Activated naive CD4-positive, alpha-beta T cell treated with anti-CD3 and anti-CD28 coated beads, Interleukin-2, amount 50 U/mL, for 72 hours (primary cell): Measurements from ENCODE around the gene FKBP3. TPM values are rescaled to one million over a fixed set of nuclear protein-coding genes. Genes with fewer than 3 reads are reported as not detected.
"Not testable (repeated sequence)": the region's sequence is repeated elsewhere in the genome, so short reads cannot be mapped to it uniquely, and the experiment has no call there.

Experiments
- ATAC-seq, 2 donors: fragments of 150-1000 bp; cut with Tn5 transposase; 2 replicates each; pipeline ENCODE4 v1.10.0; 2021; ENCODE audit warnings: mild to moderate bottlenecking in 2 of 2, moderate library complexity in 2 of 2
- DNase-seq, 2 donors: peaks; one replicate each; pipeline ENCODE4 v3.0.0; 2021 to 2022; ENCODE audit warnings: low spot score in 2 of 2
- H3K27ac Mint-ChIP-seq, 2 donors: one replicate each; pipeline ENCODE4 v1.8.0; 2022; ENCODE audit warnings: mild to moderate bottlenecking in 2 of 2, mixed read lengths in 2 of 2
- H3K36me3 Mint-ChIP-seq, 2 donors: one replicate each; pipeline ENCODE4 v1.8.0; 2022; ENCODE audit warnings: mixed read lengths in 2 of 2
- H3K9me3 Mint-ChIP-seq, 2 donors: one replicate each; pipeline ENCODE4 v1.8.0; 2022; ENCODE audit warnings: mixed read lengths in 2 of 2
- total RNA-seq, 2 donors: library from RNA; stranded (reverse); gene quantifications; one replicate each; pipeline ENCODE4 v1.2.3, GENCODE V29; 2022

Gene FKBP3
- 10 to 100 TPM; 57.5 to 76.9 TPM for total RNA-seq

GRCh38 chr14:45134051-45134958 is at the start of gene FKBP3:
Gene FKBP3, minus strand, starts transcription at chr14:45134481. Its CDS starts 25 bp downstream, at chr14:45134456.
- ATAC-seq, result peak; percentile 93 to 94
- Mint-ChIP-seq H3K27ac (peak within 1 kb of the TSS; percentile 97 to 100), H3K9me3 (no peaks in the 10 kb centered on the region), H3K36me3 (peaks cover 15 to 23% of the 10 kb centered on the region in 2 donors)
- DNase-seq, result peak; percentile 84 to 93

DNA sequence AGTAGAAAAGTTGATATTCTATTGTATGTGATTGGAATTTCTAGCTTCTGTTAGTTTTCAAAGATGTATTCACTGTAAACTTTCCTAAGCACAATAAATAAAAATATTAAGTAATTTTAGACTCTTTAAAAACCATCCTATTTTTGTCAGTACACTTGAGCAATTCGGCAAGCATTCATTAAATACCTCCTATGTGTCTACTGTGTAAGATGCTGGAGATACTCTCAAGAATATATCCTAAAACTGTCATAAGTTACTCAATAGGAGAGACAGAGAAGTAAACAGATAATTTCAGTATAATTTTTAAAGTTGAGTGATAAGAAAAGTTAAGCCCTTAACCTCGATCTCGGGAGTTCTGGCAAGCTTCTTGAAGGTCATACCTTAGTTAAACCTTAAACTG is 47.5 kb upstream of the FKBP3 start:
- no peaks in the 10 kb centered on the region for H3K9me3 Mint-ChIP-seq
- no peak for DNase-seq
- H3K27ac Mint-ChIP-seq, result no peak overlapping the region
- ATAC-seq, result no peak
- no peaks in the 10 kb centered on the region for H3K36me3 Mint-ChIP-seq

- no peak for DNase-seq
Observed at GRCh38 chr14:45181329-45181728, 47.0 kb upstream of the FKBP3 start.

DNA sequence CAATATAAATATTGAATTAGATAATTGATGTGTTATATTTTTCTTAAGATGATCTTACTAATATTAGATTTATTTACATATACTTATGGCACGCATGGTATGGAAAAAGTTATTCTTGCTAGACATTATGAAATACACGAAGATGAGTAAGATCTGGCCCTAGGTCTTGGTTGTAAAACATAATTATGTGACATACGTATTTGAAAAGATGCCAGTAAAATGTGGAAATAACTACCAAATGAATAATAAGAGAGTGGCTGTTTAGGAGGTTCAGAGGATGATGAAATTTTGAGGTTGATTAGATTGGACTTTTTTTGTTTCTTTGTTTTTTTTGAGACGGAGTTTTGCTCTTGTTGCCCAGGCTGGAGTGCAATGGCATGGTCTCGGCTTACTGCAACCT is 42.8 kb upstream of the FKBP3 start:
- Mint-ChIP-seq H3K9me3 (no peaks in the 10 kb centered on the region), H3K36me3 (no peaks in the 10 kb centered on the region), H3K27ac (no peak overlapping the region)
- ATAC-seq, result no peak
- no peak for DNase-seq

More at GRCh38 chr14:45181329-45181728, 47.0 kb upstream of the FKBP3 start:
- Mint-ChIP-seq H3K27ac (no peak overlapping the region), H3K9me3 (no peaks in the 10 kb centered on the region), H3K36me3 (no peaks in the 10 kb centered on the region)
- ATAC-seq, result no peak

- H3K27ac Mint-ChIP-seq, result no peak overlapping the region
- ATAC-seq (no peak), DNase-seq (no peak)
- H3K9me3 Mint-ChIP-seq, result no peaks in the 10 kb centered on the region
- no peaks in the 10 kb centered on the region for H3K36me3 Mint-ChIP-seq
Observed at GRCh38 chr14:45169906-45170305, 35.6 kb upstream of the FKBP3 start.

GRCh38 chr14:45156067-45156466 is 21.8 kb upstream of the FKBP3 start:
- peak; percentile 84 to 85 for ATAC-seq
- Mint-ChIP-seq H3K9me3 (no peaks in the 10 kb centered on the region), H3K27ac (no peak overlapping the region)

GRCh38 chr14:45150386-45150890 is 16.2 kb upstream of the FKBP3 start:
- no peak for ATAC-seq
- H3K9me3 Mint-ChIP-seq, result no peaks in the 10 kb centered on the region
- no peak overlapping the region for H3K27ac Mint-ChIP-seq
- H3K36me3 Mint-ChIP-seq, result peaks cover 0 to 12% of the 10 kb centered on the region in 2 donors
- DNase-seq, result no peak

More at GRCh38 chr14:45156067-45156466, 21.8 kb upstream of the FKBP3 start:
- no peaks in the 10 kb centered on the region for H3K36me3 Mint-ChIP-seq
- DNase-seq, result no peak

- no peak overlapping the region for H3K27ac Mint-ChIP-seq
- ATAC-seq, result no peak
- H3K9me3 Mint-ChIP-seq, result no peaks in the 10 kb centered on the region
- peaks cover 0 to 12% of the 10 kb centered on the region in 2 donors for H3K36me3 Mint-ChIP-seq
- DNase-seq, result no peak
Observed at GRCh38 chr14:45149602-45150001, 15.3 kb upstream of the FKBP3 start.

DNA sequence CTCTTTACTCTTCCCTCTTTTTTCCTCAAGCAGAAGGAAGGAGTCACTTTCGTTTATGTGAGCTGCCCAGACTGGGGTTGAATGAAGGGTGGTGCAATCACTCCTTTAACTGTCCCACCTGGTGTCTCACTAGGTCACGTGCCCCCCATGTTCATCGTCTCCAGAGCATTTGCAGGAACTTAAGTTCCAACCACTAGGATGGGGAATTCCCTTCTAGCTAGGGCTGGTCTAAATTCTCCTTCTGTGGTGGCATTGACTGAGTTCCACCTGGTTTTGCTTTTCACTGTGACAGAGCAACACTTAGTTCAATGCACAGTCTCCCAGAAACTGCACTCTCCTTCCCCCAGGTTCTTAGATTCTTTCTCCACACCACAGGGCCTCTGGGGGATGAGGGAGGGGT is 10.9 kb upstream of the FKBP3 start:
- peaks cover 0 to 12% of the 10 kb centered on the region in 2 donors for H3K36me3 Mint-ChIP-seq
- peak overlapping the region in 1 of 2 donors; percentile 72 for H3K27ac Mint-ChIP-seq
- no peak for DNase-seq
- H3K9me3 Mint-ChIP-seq, result no peaks in the 10 kb centered on the region
- peak; percentile 34 to 37 for ATAC-seq

DNA sequence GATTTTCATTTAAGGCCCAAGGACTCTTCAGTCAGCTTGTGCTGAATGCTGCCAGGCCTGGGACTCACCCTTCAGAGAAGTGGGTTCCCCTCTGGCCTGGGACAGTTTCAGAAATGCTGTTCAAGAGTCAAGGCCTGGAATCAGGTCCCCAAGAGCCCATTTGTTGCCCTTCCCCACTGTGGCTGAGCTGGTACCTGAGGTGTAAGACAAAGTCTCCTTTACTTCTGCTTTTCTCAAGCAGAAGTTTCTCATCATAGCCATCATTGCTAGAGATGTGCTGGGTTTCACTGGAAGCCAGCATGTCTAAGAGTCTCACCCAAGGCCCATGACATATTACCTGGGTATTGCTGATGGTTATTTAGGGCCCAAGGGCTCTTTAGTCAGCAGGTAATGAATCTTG is 10.4 kb upstream of the FKBP3 start:
- Mint-ChIP-seq H3K9me3 (no peaks in the 10 kb centered on the region), H3K27ac (no peak overlapping the region), H3K36me3 (peaks cover 0 to 12% of the 10 kb centered on the region in 2 donors)
- DNase-seq, result no peak
- no peak for ATAC-seq

DNA sequence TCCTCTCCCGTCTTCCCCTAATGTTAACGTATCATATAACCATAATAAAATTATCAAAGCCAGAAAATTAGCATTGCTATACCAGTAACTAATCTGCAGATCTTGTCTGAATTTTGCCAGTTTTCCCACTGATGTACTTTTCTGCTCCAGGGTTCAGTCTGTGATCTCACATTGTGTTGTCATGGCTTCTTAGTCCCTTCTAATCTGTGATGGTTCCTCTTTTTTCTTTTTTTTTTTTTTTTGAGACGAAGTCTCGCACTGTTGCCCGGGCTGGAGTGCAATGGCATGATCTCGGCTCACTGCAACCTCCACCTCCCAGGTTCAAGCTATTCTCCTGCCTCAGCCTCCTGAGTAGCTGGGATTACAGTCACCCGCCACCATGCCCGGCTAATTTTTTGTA is 7.8 kb upstream of the FKBP3 start:
- not testable (repeated sequence) for H3K9me3 Mint-ChIP-seq, ATAC-seq, H3K36me3 Mint-ChIP-seq, H3K27ac Mint-ChIP-seq, DNase-seq

- Mint-ChIP-seq H3K27ac (no peak overlapping the region), H3K9me3 (no peaks in the 10 kb centered on the region), H3K36me3 (peaks cover 6 to 9% of the 10 kb centered on the region in 2 donors)
- DNase-seq (no peak), ATAC-seq (no peak)
Observed at GRCh38 chr14:45140661-45141187, 6.4 kb upstream of the FKBP3 start.

DNA sequence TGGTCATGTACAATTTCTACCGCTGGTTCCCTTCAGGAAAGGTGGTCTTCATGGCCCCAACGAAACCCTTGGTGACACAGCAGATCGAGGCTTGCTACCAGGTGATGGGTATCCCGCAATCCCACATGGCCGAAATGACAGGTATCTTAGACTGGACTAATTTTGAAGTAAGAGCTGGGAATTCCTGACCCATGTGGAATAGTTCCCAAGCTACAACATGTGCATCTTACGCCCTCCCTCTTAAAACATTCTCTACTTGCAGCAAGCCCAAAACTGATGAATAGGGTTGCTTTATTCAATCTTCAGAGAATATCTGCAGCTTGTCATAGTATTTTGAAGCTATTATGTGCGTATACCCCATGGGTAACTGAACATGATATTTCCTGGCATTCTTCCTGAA is 2.1 kb upstream of the FKBP3 start:
- ATAC-seq, result no peak
- H3K36me3 Mint-ChIP-seq, result peaks cover 15 to 23% of the 10 kb centered on the region in 2 donors

GRCh38 chr14:45135659-45136395 is 1.5 kb upstream of the FKBP3 start, which contains the start of gene FANCM:
Gene FANCM, plus strand, starts transcription at chr14:45135930. Its CDS starts 102 bp downstream, at chr14:45136032.
- peaks cover 15 to 23% of the 10 kb centered on the region in 2 donors for H3K36me3 Mint-ChIP-seq
- peak within 1 kb of the TSS; percentile 97 to 100 for H3K27ac Mint-ChIP-seq
- H3K9me3 Mint-ChIP-seq, result no peaks in the 10 kb centered on the region
- DNase-seq (peak; percentile 78 to 83), ATAC-seq (peak; percentile 63 to 68)

More for the DNA sequence above, 2.1 kb upstream of the FKBP3 start:
- Mint-ChIP-seq H3K27ac (peak overlapping the region; percentile 97), H3K9me3 (no peaks in the 10 kb centered on the region)
- DNase-seq, result no peak

DNA sequence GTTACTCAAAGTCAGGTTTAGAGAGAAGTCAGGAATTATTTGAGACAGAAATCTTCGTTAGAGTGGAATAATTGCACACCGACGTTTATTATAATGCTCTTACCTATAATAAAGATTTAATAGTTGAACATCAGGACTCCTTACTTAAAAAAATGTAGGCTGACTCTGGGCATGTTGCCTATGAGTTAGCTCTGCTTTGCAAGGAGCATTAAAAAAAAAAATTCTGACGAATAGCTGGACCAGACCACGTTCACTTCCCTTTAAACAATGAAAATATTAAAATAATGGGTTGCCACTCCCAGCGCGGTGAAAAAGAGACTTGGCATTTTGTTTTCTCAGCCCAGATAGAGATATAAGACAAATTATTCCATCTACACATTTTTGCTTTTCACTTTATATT is 875 bp upstream of the FKBP3 start:
- Mint-ChIP-seq H3K36me3 (peaks cover 15 to 23% of the 10 kb centered on the region in 2 donors), H3K27ac (peak overlapping the region; percentile 97 to 100), H3K9me3 (no peaks in the 10 kb centered on the region)
- DNase-seq (peak in 1 of 2 donors; percentile 9), ATAC-seq (no peak)

- Mint-ChIP-seq H3K9me3 (no peaks in the 10 kb centered on the region), H3K36me3 (peaks cover 15 to 23% of the 10 kb centered on the region in 2 donors), H3K27ac (peak overlapping the region; percentile 97 to 100)
- no peak for ATAC-seq
- DNase-seq, result no peak
Observed at GRCh38 chr14:45133683-45134050, 614 bp downstream of the FKBP3 start.
